Iris pigment epithelial cell (primary cell): ENCODE measurements around the gene RPL19.
"Not testable (repeated sequence)": the region's sequence is repeated elsewhere in the genome, so short reads cannot be mapped to it uniquely, and the experiment has no call there.

Experiments
- DNase-seq: peaks from one replicate; pipeline ENCODE4 v3.0.0-alpha.2; 2011; ENCODE audit warnings: low read depth

The RPL19 gene

DNA sequence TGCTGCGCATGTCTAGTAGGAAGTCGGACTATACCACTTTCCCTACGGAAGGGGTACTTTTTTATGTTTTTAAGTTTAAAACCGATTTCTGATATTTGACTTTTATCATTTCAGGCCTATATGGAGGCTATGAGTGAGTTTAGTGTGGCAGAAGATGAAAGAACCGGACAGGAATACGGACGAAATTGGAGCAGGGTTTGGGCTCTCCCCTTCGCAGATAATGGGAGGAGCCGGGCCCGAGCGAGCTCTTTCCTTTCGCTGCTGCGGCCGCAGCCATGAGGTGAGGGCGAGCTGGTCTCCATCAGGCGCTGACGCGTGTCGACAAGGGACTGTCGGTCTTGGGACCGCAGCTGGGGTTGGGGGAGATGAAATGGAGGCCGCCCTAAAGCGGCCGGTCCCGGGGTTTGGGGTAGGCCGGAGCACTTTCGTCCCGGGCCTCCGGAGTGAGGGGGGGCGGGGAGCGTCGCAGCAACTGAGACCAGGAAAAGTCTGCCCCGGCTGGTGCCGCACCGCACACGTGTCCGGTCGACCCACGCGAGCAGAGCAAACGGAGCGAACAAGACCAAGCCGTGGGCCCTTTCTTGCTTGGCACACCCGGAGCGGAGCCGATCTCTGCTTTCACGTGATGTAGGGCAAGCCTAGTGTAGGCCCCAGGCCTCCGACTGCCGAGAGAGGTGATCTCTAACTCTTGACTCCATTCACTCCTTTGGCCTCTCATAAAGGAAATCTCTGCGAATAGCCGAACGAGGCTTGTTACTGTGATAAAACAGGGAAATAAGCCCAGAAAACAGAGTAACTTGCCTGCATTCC lies at the start of gene RPL19:
TSS of gene RPL19 (plus strand) at position 214 of the 810 bp plus-strand sequence. CDS start at position 276, 62 bp downstream.
- DNase-seq, result peak; percentile 41

DNA sequence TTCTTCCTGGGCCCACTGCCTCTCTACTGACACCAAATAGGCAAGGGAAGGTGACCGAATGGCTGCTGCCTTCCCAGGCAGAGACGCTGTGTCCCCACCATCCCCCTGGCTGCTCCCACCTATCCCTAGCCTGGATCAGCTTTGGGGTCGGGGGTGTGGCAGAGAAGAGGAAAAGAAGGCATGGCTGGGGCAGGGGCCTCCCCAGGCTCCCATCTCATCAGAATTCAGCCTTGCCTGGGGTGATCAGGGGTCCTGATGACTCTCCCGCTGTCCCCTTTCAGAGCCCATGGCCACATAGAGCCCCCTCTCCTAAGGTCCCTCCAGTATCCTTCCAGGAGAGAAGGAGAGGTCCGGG lies 49.3 kb upstream of the RPL19 start:
- DNase-seq, result no peak

DNA sequence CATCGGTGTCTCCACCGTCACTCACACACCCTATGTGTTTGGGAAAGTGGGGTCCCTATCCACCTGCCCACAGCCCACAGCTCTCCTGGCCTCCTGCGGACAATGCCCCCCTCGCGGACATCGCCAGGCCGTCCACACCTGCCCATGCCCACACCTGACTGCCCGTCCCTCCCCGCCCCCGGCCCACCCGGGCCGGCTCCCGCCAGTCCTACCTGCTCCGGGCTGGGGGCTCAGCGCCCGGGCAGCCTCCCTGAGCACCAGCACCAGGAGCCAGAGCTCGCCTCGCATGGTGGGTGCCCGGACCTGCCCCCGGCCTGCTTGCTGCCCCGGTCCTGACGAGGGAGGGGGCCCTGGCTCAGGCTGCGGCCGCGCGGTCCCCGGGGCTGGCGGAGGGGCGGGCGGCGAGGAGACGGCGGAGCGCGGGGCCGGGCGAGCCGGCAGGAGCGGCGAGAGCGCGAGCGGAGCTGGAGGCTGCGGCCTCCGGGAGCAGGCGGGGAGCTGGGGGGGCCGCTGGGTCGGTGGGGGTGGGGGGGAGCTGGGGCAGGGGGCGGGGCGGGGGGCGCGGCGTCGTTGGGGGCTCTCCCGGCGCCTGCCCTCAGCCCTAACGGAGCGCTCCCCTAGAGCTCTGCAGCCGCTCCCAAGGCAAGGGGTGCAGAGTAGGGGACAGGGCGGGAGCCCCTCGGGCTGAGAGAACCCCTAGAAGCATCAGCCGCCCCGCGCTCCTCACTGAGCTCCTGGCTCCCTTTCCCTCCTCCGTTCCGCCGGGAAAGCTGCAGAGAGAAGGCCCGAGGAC lies 48.7 kb upstream of the RPL19 start, which contains the start of gene PLXDC1:
TSS of gene PLXDC1 (minus strand) at position 488 of the 793 bp plus-strand sequence. CDS start at position 288, 200 bp downstream.
- DNase-seq, result no peak

DNA sequence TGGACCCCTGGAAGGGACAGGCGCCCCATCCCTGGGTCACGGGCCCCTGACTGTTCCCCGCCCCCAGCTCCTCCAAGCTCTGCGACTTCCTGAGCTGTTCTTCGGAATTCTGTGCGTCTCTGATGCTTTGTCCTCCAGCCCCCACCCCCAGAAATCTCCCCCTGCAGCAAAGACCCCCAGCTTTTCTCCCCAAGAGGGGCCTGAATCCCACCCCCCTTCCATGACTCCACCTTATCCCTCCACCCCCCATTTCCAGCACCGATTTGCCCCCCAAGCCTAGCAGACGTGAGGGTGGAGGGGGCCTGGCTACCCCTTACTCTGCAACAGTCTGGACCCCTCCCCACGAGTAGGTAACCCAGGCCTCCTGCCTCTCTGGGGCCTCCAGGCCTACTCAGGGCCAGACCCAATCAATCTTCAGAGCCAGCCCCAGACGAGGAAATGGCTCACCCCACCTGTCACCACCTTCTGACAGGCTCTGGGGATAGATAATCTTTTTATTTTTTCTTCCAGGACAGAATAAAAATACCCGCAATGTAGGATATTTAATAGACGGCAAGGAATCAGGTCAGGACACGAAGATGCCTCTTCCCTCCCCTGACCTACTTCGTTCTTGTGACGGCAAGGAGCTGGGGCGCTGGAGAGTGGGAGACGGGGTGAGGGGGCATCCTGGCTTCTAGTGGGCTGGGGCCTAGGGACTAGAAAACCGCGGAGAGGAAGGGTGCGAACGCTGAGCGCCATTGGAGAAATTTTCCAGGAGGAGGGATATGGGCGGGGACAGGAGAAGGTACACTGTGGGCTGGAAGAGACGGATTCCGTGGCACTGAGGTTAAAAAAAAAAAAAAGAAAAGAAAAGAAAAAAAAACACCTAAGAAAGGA lies 47.9 kb upstream of the RPL19 start:
- no peak for DNase-seq

DNA sequence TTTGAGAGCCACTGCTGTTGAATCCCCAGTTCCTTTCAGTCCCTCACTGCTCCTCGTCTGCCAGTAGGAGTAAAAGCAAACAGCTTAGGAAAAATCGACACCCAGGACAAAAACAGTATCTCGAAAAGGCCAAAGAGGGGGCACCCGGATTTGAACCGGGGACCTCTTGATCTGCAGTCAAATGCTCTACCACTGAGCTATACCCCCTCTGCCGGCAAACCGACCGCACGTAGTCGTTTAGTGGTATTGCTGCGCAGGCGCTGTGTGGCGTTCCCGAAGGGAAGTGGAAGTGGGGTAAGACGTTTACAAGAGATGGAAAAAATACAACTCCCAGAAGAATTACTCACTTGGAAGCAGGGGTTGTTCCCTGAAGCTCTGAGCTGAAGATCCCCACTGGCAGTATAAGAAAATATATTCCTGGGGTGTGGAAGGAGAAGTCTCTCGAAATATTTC lies 46.5 kb upstream of the RPL19 start:
- peak; percentile 79 for DNase-seq

DNA sequence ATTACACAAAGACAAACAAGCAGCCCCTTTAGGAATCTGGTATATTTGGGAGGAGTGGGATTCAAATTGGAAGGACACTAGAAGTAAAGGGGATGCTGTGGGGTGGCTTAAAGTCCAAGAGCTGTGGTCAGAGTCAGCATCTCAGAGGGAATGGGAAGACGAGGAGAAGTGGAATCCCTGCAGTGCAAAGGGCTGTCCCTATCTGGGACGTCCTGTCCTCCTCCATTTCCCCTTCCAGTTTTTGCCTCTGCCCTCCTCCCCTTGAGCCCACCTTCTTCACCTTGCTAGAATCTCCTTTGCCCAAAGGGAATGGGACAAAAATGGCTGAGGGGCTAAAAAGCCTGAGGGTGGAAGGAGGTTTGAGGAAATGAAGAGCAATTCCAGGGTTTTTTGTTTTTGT lies 44.4 kb upstream of the RPL19 start:
- no peak for DNase-seq

DNA sequence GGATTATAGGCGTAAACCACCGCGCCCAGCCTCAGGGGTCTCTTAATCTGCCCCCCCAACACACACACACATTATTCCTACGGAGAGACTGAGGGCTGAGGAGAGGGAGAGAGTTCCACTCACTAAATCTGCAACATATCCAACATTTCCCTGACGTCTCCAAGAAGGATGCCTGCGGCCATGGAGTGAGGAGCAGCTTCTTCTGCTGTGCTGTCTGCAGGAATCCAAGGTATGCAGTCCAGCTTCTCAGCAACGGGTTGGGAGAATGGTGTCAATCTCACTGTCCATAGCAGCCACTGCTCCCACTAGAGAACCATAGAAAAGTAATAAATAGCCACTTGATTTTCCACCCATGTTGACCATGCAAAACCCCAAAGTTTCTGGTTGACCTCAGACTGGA lies 43.6 kb upstream of the RPL19 start:
- DNase-seq, result peak; percentile 32

DNA sequence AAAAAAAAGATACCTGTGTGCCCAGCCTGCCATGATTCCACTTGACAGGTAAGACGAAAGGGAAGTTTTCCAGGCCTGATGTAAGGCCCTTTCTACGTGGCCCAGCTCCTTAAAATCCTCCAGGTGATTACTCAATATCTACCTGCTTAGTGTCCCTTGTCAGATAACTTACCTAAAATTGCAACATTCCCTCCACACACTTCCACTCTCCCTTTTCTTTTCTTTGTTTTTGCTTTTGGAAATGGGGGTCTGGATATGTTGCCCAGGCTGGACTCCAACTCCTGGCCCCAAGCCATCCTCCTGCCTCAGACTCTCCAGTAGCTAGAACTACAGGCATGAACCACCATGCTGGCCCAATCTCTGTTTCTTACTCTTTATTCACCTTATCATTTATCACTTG lies 41.5 kb upstream of the RPL19 start:
- DNase-seq, result no peak

DNA sequence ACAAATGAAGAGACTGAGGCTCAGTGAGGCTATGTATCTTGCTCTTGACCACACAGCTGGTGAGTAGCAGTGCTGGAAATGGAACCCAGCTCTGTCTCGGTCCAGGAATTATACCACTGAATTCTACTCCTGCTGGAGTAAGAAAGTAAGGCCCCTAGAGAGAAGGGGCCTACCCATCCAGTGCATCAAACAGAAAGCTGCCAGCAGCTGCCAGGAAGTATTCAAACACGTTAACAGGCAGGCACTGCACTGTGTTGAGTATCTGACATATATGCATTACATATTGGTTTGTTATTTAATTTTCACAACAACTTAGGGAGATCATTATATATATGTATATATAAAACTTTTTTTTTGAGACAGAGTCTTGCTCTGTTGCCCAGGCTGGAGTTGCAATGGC lies 38.1 kb upstream of the RPL19 start:
- no peak for DNase-seq

DNA sequence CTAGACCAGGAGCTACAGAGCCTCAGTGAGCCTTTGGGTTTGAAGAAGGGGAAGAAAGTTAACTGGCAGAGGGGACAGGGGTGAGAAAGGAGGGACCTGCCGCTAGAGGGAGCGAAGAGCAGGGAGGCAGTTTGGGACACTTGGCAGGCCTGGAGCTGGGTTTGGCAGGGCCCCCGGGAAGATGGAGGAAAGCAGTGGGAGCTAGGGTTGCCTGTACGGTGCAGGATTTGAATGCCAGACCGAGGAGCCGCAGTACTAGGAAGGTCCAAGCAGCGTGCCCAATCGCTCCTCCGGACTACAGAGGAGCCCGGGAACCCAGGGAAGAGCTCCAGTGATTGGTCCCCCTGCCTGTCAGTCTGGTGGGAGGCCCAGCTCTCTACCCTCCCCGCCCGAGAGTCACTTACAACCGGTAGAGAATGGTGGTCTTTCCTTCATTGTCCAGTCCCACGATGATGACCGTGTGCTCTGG lies 35.4 kb upstream of the RPL19 start:
- DNase-seq, result peak; percentile 95

DNA sequence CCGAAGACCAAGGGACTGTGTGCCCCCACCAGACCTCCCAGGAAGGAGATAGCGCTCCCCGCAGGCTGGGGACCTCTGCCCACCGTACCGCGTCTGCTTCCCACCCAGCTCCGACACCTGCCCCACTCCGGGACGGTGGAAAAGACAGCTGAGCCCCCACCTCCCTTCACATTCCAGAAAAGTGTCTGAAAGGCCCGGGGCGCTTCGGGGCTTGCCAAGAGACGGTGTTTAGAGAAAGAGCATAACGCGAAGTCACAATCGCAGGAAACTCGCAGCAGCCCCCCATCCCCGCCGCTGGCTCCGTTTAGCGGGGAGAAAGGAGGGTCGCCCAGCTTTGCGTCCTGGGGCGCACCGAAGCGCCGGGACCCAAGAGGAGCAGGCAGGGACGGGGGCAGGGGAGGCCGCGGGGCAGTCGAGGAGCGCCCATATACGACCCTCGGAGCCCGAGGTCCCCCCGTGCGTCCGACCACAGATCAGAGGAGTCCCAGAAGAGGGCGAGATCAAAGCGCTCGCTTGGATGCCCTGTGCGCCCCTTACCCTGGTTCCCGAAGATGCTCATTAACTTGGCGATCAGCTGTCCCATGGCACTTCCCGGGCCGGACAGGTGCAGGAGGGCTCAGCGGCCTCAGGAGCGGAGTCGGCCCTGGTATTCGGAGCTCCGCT lies 34.8 kb upstream of the RPL19 start:
- no peak for DNase-seq

DNA sequence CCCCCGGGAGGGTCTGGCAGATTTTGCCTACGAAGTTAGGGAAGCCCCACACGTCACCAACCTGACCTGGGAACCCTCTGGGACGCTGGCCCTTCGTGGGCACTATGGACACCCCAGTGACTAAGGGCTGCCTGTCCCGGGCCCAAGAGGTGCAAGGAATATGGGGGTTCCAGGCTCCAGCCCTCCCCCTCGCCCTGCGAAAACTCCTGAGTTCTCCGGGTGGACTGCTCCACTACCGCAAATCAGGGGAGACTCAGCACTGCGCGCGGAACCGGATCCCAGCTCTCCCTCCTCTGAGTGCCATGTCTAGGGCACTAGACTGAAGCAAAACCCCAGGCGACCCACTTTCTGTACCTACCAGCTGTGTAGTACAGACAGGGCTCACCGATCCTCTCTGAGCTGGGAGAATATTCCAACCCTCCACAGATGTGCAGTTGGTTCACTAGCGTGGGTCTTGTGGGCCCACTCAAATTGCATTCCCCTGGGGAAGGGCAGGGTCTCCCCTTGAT lies 34.2 kb upstream of the RPL19 start, which contains the start of gene ARL5C:
TSS of gene ARL5C (minus strand) at position 321 of the 509 bp plus-strand sequence. CDS start 401 bp downstream, outside the sequence.
- no peak for DNase-seq

DNA sequence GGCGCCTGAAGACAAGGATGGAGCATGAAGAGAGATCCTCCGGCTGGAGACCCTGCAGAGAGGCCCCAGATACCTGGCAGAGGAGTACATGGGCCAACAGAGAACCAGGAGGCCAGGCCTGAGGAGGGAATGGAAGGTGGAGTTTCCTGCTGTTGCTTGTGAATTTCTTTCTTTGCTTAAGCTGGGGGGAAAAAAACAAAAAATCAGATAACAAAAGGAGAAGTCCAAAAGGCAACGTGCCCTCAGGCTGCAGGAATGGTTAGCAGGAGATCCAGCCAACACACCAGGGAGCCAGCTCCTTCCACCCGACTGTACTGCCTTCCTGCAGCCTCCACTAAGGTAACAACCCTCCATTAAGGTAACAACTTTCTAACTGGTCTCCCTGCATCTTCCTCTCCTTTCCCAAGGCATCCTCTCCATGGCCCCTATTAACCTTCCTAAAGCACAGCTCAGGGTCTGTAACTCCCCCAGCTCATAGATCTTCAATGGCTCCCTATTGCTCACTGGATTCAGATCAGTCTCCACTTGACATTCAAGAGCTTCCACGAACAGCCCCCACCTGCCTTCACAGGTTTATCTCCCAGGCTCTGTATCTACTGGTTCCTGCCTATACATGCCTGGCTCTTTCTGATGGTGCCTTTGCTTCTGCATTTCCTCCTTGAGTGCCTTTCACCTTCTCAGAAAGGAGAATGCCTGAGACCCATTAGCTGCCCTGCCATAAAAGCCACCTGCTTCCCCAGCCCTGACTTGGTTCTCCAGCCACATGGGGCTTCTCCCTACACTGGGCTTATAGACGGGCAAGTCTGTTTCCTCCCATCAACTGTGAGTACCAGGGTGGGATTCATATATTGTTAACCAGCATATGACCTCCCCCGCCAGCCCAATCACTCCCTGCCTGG lies 33.4 kb upstream of the RPL19 start:
- DNase-seq, result no peak

DNA sequence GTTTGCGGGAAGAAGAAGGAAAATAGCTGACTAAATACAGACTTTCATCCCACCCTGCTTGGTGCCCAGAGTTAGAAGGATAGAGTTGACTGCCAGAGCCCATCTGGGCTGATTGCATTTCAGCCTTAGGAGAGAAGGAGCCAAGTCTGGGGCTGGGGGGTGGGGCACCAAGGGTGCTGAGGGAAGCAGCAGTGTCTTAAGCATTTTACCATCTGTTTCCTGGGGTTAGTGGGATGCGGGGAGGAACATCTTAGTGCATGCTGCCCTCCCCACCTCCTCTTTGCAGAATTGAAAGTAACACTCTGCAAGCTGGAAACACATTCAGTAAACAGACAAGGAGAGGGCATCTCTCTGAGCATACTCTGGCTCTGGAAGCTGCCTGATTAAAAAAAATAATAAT lies 32.6 kb upstream of the RPL19 start:
- DNase-seq, result no peak

DNA sequence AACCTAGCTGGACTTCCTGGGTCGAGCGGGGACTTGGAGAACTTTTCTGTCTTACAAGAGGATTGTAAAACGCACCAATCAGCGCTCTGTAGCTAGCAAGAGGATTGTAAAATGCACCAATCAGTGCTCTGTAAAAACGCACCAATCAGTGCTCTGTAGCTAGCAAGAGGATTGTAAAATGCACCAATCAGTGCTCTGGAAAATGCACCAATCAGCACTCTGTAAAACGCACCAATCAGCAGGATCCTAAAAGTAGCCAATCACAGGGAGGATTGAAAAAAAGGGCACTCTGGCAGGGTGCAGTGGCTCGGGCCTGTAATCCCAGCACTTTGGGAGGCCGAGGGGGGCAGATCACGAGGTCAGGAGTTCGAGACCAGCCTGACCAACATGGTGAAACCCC lies 31.6 kb upstream of the RPL19 start:
- DNase-seq, result not testable (repeated sequence)

DNA sequence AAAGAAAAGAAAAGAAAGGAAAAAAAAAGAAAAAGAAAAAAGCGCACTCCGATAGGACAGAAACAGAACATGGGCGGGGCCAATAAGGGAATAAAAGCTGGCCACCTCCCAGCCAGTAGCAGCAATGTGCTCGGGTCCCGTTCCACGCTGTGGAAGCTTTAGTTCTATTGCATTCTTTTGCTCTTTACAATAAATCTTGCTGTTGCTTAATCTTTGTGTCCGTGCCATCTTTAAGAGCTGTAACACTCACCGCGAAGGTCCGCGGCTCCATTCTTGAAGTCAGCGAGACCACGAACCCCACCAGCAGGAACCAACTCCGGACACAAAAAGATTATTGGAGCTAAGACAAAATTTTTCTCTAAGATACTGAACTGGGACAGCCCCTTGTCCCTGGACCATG lies 31.0 kb upstream of the RPL19 start:
- DNase-seq, result no peak

DNA sequence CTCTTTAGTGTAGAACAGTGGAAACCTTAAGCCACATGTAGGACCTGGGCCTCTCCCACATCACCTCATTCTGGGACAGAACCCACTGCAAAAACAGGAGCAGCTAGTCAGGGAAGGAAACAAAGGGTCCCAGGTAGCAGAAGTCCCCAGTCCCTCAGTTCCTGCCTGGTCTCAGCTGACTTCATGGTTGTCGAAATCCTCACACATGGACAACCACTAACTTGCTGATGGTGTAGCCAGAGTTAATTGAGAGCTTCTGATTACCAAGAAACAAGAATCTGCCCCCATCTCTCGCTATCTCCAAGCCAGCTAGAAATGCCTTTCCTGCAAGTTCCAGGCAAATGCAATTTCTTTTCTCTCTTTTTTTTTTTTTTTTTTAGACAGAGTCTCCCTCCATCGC lies 30.6 kb upstream of the RPL19 start:
- DNase-seq, result no peak

DNA sequence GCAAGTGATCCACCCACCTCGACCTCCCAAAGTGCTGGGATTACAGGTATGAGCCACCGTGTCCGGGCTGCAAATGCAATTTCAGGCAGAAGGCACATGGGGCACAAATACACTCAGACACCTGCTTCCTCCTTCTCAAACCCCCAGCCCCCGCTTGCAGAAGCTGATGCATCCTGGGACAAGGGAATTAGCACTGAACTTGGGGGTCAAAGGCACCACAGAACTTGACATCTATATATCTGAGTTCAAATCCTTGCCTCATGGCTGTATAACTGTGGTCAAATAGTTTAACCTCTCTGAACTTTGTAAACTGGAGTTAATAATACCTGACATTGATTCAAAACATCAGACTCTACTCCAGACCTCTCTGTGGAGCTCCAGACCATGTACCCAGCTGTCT lies 30.0 kb upstream of the RPL19 start:
- no peak for DNase-seq

DNA sequence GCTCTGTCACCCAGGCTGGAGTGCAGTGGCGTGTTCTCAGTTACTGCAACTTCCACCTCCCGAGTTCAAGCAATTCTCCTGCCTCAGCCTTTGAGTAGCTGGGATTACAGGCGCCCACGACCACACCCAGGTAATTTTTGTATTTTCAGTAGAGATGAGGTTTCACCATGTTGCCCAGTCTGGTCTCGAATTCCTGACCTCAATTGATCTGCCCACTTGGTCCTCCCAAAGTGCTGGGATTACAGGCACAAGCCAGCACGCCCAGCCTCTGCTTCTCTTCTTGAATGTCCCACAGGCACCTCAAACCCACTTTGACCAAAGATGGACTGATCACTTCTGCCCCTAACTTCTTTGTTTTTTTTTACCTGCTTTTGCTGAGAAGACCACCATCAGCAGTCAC lies 29.5 kb upstream of the RPL19 start:
- no peak for DNase-seq

DNA sequence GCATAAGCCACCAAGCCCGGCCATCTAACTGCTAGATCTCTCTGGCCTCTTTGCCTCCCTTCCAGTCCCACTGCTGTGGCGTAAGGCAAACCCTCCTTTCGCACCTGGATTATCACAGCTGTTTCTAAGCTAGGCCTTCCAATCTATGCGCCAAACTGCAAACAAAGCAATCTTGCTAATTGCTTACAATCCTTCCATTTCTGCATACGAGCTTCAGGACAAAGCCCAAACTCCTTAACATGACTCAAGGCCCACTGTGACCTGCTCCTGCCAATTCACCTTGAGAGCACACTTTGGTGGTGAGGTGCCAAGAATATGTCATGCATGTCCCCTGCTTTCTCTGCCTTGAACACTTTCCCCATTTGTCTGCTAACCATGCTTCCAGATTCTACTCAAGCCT lies 28.1 kb upstream of the RPL19 start:
- DNase-seq, result no peak
